HG02973 (cell line): Measurements from ENCODE around the gene GUCA1A.
"Not testable (repeated sequence)": the region's sequence is repeated elsewhere in the genome, so short reads cannot be mapped to it uniquely, and the experiment has no call there.

ENCODE experiments used
- ATAC-seq: cut with Tn5 transposase; IDR thresholded peaks from one replicate; pipeline ENCODE4 v1.9.1; 2021; ENCODE audit warnings: moderate library complexity; ENCODE audit not compliant: unreplicated experiment

GUCA1A gene

DNA sequence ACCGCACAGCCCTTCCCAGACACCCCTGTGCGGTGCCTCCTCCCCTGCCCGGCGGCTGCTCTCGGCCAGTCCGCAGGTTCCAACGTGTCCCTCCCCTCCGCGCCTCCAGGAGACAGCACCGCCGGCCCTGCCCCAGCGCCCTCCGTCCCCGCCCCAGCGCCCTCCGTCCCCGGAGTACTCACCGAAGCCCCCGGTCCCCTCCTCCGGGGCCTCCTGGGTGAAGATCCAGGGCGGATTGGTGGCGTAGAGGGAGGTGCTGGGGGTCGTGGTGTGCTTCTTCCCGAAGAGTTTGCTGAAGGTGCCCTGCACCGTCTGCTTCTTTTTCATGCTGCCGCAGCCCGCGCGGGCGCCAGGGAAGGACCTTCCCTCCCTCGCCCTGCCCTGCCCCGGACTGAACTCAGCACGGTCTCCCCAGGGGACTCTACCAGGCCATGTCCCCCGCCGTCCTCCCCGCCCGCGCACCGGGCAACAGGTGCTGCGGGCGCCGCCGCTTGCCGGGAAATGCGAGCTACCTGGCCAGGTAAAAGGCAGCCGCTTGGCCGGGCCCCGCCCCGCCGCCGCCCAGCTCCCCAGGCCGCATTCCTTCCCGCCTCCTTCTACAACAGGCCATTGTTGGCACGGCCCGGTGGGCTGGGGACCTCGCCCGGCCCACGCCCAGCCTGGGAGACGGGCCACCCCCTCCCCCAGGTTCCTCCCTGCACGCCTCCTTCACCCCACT lies 30.9 kb upstream of the GUCA1A start, which contains the start of gene C6orf132:
TSS of gene C6orf132 (minus strand) at position 503 of the 718 bp plus-strand sequence. CDS start at position 327, 176 bp downstream.
- ATAC-seq: no peak

DNA sequence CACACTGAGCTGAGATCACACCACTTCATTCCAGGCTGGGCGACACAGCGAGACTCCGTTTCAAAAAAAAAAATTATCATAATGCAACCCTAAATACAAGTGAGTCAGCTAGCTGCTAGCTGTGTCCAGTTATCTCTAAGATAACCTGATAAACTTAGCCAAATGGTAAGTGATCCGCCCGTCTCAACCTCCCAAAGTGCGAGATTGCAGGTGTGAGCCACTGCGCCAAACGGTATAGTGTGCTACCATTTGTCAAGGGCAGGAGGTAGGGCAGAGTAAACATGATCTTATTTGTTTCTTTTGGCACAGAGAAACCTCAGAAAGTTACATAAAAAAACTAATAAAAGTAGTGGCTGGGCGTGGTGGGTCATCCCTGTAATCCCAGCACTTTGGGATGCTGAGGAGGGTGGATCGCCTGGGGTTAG lies 26.0 kb upstream of the GUCA1A start:
- no peak for ATAC-seq

DNA sequence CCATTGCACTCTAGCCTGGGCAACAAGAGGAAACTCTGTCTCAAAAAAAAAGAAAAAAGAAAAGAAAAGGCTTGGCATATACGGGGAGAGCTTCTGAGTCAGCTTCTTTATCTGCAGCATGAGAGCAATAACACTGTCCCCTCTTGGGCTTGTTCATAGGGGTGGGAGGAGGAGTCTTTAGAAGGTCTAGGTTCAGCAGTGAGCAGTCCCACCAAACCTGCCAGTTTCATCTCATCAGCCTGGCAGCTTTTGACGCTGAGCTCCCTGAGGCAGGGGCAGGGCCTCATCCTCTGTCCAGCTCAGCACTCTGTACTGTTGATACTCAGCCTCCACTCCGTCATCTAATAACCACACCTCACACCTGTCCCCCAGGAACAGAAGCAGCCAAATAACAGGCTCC lies 25.1 kb upstream of the GUCA1A start:
- no peak for ATAC-seq

DNA sequence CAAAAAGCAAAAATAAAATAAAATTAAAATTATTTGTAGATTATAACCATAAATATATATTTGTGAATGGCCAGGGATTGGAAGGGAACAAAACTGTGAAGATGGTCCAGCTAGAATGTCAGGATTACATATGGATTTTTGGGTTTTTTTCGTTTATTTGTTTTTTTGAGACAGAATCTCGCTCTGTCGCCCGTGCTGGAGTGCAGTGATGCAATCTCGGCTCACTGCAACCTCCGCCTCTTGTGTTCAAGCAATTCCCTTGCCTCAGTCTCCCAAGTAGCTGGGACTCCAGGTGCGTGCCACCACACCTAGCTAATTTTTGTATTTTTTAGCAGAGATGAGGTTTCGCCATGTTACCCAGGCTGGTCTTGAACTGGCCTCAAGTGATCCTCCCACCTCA lies 22.9 kb upstream of the GUCA1A start:
- ATAC-seq: no peak

DNA sequence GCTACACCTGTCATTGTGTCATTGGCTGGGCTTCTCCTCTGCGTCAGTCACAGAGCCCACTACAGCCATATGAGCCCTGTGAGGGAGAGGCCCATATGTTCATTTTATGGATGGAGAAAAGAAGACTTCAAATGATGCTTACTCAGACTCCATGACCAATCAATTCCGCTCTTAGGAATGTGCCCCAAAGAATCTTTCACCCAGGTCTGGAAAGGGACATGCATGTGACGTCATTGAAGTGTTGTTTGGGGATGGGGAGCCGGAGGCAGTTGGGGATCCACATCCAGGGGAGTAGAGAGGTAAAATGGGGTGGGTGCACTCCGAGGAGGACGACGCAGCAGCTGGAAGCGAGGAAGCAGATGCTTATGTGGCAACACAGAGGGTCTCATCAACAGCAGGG lies 21.1 kb upstream of the GUCA1A start:
- no peak for ATAC-seq

DNA sequence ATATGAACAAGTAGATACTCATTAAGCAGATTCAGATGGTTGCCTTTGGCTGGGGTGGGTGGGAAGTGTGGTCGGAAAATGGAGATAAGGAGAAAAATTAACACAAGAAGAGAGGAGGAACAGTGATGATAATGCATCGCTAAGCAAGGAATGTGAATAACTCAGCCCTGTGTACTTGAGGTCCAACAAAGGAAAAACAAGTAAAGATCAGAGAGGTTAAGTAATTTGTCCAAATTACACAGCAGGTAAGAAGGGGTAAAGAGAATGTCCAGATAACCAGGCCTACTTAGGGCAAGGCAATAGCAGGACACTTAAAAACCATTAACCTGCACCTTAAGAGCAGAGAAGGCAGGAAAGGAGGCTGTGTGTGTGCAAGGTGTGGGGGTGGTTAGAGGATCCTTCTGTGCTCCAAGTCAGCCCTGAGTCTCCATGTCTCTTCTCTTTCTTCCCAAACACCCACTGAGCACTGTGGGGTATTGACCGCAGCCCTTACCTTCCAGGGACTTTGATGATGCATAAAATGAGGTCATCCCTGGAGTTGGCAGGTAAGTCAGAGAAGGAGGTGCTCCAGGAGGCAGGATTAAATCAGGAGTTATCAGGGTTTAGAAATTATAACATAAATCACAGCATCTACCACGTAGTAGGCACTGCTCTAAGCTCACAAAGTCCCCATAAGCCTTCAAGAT lies 20.5 kb upstream of the GUCA1A start:
- ATAC-seq: not testable (repeated sequence)

DNA sequence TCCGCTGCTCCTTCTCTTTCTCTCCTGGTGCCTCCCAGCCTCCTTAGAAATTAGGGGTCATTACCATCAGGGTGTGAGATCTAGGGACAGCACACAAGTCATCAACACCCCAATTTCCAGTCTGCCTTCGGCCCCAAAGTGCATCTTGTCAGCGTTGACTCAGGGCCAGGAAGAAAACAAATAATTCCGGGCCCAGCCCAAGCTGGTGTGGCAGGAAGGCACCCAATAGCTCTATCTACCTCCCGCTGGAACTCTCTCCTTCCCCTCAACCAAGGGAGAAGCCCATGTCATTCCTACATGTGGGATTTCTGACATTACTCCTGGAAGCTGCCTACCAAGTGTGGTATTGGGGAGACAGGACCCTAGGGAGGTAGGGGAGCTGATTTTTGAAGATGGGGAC lies 19.2 kb upstream of the GUCA1A start:
- ATAC-seq: no peak

DNA sequence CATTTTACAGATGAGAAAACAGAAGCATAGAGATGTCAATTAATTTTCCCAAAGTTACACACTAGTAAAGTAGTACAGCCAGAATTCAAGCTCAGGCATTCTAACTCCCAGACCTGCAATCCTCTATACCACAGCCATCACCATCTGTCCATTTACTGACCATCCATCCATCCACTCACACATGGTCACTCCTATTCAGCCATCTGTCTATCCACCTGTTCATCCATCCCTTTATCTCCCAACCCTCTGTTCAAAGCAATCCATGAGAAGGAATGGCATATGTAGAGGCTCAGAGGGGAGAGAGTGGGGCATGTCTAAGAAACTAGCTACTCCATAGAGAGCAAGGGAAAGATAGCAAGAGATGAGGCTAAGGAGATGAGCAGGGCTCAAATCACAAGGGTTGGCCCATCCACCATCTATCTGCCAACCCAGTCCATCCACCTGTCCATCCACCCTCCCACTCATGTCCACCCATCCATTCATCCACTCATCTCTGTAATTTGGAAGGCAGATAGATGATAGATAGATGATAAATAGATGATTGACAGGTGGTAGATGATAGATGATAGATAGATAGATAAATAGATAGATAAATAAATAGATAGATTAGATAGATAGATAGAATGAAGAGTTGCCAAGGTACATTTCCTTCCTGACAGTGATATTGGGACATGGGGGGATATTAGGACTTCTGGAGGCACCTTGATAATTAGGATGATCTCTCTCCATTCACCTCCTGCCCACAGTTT lies 18.5 kb upstream of the GUCA1A start:
- ATAC-seq: no peak

DNA sequence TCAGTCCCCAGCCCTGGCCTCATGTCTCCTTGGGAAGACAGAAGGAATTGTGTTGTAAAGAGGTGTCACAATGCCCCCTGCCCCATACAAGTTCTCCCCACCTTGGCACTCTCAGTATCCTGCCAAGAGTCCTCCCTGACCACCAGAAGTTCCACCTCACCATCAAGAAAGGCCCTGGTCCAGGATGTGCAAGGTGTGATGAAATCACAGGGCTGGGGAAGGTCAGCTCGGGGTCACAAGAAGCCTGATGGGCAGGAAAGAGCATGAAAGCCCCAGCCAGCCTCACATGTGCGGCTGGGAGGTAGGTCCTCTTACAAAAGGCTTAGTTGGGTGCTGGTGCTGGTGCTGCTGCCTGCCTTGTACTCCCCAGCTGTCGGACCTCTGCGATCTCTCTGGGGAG lies 17.9 kb upstream of the GUCA1A start:
- ATAC-seq: no peak

DNA sequence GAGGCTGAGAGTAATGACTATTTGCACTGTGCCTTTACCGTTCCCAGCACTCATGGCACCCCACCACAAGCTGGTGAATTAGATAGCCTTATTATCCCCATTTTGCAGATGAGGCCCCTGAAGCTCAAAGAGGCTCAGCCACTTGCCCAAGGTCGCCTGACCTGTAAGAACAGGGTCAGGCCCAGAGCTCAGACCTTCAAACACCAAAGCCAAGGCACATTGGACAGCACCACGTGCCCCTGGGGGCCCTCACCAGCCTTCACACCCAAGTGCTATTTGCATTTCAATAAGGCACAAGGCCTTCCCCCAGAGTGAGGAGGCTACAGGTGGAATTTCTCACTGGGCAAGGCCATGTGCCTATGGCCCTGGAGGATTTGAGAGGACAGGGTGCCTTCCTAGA lies 16.5 kb upstream of the GUCA1A start:
- ATAC-seq: no peak

DNA sequence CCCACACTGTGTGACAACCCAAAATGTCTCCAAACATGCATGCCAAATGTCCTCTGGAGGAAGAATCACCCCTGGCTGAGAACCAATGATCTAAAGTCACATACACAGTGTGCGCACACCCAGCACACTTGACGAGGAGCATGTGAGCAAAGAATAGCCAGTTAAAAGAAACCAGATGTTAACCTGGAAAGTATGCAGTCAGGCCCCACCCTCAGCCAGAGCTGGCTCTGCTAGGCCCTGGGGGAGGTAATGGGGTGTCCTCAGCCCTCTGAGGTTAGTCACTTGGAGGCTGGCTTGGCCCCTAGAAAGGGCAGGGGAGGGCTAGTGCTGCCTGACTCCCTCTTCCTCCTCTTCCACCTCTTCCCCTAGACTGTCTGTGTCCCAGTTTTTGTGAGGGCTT lies 15.2 kb upstream of the GUCA1A start:
- no peak for ATAC-seq

DNA sequence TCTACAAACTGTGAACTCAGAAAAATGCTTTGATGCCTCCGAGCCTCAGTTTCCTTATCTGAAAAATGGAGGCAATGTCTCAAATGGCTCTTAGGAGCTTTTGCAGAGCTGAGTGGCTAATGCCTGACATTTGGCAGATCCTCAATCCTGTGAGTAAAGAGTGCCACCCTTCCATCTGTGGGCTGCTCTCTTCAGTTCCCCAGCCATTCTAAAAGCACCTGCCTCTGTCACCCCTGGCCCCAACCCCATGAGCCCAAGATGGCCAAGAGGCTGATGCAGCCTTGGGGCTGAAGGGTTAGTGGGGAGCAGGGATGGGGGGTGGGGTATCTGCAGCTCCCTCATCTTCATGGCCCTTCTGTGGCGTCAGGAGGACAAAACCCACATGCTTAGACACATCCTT lies 14.5 kb upstream of the GUCA1A start:
- no peak for ATAC-seq

DNA sequence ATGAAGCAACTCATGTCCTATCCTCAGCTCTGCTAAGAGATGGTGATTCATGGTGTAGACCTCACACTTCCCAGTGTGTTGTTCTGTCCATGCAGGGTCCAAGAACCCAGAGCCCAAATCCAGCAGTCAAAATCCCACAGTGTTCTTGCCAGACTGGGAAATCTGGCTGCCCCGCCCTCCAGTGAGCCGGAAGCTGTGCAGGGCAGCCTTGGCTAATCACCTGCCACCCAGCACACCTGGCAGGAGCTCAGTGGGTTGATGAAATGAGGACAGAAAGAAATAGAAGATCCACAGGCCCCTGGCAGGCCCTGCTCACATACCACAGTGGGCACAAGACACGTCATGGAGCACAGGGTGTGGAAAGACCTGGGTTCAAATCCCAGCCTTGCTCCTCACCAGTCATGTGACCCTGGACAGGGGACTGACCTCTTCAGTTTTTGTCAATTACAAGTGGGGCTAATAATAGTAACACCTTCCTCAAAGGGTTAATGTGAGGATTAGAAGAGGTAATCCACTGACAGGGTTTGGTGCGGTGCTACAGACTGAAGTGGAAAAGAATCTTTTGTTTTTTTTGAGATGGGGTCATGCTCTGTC lies 13.6 kb upstream of the GUCA1A start:
- no peak for ATAC-seq

DNA sequence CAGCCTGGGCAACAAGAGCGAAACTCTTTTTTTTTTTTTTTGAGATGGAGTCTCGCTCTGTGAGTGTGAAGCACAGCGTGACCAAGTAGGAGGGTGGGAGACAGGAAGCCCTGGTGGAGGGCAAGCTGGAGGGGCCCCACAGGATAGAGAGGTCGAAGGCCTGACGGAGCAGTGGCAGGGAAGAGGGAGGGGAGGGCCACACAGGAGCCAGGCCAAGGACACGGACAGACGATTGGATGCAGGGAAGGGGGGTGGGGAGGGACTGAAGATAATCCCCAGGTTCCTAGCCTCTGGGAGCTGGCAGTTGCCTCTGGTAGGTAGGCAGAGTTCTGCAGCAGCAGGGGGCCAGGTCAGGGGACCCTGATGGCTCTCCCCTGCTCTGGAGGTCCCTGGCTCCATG lies 10.8 kb upstream of the GUCA1A start:
- ATAC-seq: no peak

DNA sequence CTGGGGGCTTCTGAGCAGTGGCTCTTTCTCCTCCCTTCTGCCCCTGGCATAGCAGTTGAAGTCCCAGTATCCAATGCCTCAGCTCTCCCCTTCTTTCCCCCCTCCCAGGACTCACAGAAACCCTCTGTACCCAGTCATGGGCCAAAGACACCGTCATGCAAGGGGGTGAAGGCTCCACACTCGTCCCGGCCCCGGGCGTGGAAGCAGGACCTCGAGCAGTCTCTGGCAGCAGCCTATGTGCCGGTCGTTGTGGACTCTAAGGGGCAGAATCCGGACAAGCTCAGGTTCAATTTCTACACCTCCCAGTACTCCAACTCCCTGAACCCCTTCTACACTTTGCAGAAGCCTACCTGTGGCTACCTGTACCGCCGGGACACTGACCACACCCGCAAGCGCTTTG lies 10.4 kb upstream of the GUCA1A start:
- no peak for ATAC-seq

DNA sequence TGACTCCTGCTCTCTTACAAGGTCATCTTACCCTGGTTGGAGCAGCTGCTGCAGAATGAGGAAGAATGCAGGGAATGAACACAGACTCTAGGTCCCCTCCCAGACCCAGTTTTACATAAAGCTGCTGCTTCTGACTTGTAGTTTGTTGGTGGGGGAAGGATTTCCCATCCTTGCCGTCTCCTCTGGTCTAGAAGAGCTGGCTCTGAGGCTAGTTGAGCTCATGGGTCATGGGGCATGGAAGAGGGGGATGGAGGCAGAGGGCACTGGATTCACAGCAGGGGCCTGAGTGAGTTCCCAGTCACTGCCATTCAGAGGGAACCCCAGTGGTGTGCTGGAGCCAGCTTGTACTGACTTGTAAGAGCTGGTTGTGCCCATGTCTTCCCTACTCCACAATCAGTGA lies 9.2 kb upstream of the GUCA1A start:
- no peak for ATAC-seq

DNA sequence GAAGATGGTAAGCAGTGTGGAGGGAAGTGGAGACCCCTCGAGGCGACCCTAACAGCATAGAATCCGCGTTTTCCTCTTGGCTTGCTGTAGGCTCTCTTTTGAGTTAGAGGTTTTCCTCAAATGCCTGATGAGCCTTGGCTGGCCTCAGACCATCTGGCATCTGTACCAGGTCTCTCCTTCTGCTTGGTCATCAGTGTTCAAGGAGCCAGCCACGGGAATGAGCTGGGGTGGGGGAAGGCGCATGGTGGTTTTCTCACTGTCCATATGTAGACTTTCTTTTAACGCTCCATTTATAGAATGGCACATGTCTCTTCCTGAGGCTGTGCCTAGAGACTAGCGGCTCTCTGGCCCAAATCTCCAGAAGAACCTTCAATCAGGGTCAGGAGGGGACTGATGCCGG lies 8.1 kb upstream of the GUCA1A start:
- no peak for ATAC-seq

DNA sequence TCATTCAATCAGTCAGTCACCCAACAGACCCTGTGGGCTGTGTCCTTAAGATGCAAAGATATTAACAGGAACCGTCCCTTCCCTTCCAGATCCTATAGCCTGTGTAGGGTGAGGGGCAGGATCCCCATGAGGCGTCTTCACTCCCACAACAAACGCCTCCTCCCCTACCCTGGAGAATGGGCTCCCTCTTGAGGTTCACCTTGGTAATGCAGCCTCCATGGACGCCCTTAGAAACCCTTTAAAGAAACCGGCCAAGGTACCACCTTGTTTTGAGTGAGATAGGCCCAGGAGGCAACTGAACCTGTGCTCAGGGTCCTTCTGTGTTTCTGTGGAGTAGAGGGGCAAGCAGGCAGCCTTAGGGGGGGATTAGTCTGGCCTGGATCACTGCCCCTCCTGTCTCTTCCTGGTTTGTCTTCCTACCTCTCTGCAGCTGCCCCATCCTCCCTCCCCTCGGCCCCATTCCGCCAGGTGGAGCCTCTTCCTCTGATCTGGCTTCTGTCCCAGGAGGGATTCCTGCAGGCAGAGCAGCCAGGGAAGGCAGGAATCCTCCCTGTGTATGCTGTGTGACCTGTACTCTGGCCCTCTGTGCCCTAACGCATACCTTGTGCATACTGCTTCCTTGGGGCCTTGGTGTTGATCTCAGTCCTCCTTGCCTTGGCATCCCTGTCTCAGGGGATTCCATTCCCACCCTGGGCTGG lies 6.6 kb upstream of the GUCA1A start:
- no peak for ATAC-seq

DNA sequence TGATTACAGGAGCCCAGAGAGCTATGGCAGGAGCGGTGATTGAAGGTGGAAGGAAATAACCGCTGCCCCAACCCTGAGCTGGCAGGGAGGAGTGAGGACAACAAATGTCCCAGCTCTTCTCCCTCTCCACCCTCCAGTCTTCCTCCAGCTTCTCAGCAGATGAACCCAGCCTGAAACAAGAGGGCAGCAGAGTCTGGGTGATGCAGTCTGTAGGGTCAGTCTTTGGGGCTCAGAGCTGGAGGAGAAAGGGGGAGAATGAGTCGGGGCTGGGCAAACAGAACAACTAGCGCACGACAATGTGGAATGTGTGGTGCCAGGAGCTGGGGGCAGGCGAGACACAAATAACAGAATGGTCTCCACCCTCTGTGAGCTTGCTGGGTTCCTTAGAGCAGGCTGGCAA lies 4.5 kb upstream of the GUCA1A start:
- no peak for ATAC-seq

DNA sequence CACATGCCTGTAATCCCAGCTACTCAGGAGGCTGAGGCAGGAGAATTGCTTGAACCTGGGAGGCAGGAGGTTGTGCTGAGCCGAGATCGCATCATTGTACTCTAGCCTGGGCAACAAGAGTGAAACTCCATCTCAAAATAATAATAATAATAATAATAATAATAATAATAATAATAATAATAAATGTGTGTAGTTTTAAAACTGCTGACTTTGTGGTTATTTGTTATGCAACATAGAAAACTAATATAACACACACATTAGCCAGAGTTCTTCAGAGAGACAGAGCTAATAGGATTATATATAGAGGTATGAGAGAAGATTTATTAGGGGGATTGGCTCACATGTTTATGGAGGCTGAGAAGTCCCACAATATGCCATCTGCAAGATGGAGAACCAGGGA lies 3.4 kb upstream of the GUCA1A start:
- ATAC-seq: not testable (repeated sequence)
